Ramos (cell line): ENCODE measurements around the gene MYH9.

ENCODE experiments used
- in situ Hi-C: fragments of 300-500 bp; cut with MboI; formaldehyde crosslinking; loops from one replicate; pipeline ENCODE4 v1.14.3; 2022; ENCODE audit warnings: low sequenced_read_pairs; ENCODE audit not compliant: unreplicated experiment

Gene MYH9

DNA sequence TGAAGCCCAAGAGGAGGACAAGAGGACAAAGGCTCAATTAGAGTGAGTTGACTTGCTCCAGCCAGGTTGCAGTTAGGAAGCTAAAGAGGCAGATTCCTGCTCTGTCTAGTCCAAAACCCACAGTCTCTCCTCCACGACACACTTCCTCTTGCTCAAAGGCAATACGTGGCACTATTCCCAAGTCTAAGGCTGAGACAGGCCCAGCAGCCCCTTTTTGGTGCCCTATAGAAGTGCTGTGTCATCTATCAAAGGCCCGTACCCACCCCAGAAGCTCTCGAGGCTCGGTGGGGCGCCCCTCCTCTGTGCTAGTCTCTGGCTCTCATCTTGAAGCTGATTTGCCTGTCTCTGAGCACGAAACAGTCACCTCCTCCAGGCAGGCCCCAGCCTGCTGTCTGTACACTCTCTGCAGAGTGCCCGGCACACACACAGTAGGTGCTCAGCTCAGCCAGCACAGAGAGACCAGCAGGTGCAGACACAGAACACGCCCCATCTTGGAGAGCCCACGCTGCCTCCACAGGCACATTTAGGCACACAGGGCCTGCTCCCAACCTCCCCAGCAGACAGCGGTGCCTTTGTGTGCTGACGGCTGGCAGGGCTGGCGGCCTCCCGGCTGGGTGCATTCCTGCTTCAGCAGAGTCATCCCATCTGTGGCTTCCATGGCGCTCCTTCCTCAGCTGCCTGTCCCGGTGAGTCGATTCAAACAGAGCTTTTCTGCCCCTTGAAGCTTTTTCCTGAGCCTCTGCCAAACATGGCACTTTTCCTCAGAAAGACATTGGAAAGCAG lies 52.8 kb downstream of the MYH9 start:
- in situ Hi-C loops = no loop called here

DNA sequence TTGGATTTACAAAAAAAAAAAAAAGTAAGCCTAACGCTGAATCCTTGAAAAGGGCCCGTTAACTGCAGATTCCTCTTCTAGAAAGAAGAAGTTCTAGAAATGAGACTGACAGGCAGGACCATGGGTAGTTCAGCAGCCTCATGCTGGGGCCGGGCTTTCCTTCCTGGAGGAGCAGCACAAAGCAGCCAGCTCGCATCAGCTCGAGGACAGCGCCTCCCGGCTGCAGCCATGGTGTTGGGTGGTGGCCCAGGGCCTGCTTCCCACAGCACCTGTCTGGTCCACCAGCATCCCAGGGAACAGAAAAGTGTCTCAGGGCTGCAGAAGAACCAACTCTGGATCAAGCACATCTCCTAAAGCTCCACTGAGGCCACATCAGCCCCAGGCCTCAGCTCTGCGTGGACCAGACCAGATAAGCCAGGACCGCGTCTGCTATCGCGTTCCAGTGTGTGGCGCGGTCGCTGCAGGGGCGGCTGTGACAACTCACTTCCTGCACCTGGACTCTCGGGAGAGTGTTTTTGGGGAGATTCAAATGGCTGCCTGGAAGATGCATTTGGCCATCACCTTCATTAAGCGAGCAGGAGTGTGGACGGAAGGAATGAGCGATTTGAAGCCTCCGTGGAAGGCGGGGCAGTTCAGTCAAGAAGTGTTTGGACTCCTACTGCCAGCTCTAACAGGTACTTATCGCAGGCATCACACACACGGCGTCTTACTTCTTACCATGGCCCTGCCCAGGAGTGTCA lies 53.5 kb downstream of the MYH9 start:
- in situ Hi-C loops = no loop called here

DNA sequence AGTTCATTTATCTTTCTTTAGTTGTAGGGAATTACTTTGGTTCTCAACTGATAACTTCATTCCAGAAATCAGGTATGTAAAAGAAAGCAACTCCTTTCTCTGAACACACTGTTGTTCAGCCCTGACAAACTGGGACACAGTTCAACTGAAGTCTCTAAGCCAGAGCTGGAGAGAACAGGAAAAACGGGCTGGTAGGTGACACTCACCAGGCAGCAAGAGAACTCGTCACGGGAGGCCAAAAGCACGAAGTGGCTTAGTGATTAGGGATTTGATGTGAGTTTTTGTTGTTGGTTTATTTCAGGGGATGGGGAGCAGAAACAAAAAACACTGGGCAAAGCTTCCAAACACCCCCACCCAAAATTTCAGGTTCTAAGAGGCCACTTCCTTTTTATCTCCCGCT lies 54.1 kb downstream of the MYH9 start:
- in situ Hi-C loops = no loop called here

DNA sequence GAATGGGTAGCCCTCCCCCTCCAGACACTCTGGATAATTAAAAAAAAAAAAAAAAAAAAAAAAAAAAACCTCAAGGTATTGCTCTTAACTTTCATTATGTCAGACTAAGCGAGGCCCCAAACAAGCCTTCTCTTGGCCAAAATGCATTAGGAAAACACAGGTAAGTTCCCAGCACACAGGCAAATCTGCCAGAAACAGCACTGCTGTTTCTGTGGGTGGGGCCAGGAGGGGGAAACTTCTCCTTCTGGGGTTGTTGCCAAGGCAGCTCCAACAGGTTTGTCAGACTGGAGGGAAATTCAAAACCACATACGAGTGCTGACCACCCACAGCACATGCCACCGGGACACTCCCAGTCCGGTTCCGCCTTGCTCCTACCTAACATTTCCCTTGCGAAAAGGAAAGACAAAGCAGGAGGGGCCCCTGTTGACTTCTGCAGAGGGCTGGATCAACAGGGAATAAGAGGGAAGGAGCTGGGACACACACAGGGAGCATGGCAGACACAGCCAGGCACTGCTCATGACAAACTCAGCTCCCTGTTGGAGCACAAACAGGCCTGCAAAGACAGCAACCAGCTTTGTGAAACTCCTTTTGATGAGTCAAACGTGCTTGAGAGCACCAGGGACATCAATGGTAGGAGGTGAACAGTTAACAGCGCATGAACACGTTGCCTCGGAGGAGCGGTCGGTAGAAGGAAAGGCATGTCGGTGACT lies 55.0 kb downstream of the MYH9 start:
- in situ Hi-C loops = no loop called here

DNA sequence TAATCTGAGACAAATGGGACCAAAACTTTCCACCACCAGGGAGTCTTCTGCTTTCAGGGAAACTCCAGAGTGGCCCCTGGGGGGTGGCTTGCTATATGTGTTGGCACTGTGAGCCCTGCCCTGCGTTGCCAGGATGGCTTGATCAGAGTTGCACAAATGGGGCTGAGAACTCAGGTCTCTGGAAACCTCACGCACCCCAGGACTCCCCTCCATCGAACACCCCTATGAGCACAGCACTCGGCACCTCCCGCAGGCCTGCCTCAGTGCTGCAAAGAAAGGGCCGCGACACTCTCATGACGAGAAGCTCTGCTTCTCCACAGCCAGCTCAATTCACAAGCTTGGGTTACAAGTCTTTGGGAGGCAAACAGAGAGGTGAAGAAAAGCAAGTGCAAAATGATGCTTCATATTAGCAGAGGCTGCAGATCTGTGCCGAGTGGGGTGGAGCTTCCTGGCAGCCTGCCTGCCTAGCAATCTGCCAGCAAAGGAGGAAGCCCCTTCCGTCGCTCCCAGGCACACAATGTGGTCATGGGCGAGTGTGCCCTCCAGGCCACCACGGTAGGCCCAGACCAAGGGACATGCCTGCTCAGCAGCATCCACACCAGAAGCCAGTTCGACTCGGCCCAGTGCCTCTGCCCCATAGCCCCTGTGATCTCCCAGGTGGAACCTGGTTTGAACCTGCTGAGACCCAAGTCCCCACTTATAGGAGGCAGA lies 55.7 kb downstream of the MYH9 start:
- in situ Hi-C loops = no loop called here

DNA sequence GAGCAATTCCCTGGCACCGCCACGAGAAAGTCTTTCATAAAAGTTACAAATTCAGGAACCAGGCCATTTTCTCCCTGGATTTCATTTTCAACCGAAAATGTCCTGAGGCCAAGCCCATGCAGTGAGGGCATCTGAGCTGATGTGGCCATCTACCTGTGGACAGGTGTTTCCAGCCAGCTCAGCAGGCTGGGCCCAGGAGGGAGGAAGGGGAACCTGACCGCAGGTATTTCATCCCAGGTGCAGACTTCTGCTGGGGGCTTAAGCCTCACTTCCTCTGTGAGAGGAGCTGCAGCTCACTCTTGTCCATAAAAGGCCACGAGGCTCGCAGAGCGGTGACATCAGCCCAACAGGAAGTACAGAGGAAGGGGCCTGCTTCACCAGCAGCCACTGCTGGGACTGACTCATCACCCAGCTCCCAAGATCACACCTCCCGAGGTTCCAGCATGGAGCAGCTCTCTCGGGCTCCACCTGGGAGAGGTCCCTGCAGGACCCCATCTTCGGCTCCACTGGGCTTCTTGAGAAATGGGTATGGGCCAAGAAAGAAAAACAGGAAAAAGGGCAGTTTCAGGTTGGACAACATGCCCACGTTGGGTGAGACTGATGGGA lies 56.4 kb downstream of the MYH9 start:
- in situ Hi-C loops = no loop called here

DNA sequence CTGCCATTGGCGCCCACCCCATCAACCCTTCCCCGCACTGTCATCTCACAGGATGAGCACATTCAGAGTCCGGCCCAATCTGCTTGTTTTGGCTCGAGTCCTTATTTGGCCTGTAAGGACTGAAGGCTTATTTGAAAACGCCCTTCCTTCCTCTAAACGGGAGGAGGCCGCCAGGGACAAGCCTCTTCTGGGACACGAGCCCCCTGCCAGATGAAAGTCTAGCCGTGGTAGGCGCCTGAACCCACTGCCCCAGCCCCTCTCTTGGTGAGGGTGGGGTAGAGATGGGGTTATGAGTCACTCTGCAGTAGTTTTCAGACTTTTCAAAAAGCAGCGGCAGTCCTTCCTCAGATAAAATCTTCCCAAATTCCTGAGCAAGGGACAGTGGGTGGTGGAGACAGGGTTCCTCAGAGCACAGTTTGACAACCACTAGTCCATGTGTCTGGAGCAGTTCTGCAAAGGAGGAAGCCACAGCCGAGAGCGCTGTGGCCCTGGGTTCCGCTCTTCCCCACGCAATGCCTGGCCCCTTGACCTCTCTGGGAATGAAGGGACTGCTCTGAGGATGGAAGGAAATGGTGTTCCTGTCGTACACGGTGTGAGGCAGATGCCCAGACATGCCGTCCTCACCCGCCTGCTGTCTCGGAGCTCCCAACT lies 57.0 kb downstream of the MYH9 start:
- in situ Hi-C loops = no loop called here

DNA sequence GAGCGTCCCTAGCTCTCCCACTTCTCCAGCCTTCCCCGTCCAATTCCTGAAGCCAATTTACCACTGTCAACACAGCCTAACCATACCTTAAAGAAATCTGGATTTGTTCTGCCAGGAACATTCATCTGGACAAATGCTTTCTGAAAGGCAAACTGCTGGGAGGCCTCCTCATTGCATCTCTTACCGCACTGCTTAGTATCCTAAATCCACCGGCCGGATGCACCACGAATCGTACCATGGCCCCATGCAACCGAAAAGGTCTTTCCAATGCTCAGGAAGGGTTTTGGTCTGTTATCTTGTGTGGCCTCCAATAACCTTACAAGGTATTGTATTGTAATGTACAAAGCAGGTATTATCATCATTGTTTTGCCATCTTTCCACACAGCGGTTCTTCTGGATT lies 57.6 kb downstream of the MYH9 start:
- in situ Hi-C loops = no loop called here

DNA sequence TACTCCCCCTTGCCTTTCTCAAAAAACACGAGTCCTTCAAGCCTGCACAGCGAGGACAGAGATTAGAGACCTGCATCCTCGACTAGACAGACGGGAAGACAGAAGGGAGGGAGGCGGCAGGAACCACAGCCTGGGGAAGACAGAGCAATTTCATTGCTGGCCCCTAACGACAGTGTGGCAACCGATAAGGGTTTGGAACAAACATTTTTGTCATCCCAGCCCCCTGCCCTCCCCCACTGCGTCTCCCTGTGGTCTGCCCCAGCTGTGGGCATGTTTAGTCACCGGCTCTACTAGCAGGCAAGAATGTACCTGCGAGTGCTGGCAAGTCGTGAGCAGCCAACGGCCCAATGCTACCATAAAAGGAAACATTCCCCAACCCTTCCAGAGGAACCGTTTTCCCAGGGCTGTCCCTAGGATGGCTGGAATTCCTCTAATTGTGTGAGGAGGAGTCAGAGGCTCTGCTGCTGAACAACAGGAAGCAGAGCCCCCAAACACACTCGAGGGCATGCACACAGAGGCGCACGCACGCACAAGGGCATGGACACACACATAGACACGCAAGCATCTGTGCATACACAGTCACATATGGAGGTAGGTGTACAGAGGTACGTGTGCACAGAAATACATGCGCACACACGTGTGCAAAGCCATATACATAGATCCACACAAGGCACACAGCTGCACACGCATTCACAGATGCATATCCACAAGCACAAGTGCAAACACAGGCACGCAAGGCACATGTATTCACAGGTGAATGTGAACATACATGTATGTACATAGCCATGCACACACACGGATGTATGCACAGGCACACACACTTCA lies 58.3 kb downstream of the MYH9 start:
- in situ Hi-C loops = no loop called here

DNA sequence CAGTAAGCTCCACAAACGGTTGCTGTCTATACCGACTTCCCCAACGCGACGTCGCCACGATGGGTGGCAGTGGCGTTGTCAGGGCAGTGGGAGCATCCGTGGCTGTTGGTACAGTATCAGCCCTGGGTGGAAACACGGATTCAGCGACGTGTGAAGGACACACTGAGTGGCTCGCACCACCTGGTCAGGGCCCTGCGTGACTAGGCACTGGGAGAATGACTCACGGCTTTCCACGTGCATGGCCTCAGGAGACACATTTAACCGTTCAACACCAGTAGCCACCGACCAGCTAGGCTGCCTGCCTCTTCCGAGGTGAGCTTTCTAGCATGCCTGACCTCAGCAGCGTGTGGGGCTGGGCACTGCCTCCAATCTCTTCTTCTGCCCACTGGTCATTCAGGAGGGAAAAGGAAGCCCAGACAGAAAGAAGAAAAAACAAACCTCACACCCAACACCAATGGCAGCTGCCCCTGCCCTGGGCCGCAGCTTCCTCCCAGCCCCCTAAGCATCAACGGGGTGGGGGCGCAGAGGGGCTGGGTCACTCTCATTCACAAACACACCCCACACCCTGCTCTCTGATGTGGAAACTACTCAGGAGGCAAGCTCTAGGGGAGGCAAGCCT lies 59.0 kb downstream of the MYH9 start:
- in situ Hi-C loops = no loop called here

DNA sequence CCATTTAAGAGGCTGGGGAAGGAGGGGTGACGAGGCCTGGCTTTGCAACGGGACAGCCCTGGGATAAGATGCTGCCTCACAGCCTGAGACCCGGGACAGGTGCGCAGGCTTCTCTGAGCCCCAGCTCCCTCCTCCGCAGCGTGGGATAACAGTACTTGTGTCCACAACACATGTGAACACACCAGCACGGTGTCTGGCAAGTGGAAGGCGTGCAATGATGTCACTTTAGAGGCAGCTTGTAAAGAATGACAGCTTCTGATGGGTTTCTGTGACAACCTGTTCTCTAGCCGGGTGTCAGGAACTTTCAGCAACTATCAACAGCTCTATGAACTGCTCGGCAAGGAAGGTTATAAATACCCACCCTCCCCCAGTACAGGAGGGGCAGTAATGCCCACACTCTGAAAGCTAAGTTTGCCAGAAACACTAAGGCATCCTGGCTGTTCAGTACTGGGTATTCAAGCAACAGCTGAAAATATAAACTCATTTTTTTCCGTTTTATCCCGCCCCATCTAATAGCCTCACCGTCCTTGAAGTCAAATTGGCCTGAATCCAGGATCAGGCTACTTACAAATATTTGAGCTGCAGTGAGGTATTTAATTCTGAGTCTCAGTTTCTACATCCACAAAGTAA lies 59.7 kb downstream of the MYH9 start:
- in situ Hi-C loops = no loop called here

DNA sequence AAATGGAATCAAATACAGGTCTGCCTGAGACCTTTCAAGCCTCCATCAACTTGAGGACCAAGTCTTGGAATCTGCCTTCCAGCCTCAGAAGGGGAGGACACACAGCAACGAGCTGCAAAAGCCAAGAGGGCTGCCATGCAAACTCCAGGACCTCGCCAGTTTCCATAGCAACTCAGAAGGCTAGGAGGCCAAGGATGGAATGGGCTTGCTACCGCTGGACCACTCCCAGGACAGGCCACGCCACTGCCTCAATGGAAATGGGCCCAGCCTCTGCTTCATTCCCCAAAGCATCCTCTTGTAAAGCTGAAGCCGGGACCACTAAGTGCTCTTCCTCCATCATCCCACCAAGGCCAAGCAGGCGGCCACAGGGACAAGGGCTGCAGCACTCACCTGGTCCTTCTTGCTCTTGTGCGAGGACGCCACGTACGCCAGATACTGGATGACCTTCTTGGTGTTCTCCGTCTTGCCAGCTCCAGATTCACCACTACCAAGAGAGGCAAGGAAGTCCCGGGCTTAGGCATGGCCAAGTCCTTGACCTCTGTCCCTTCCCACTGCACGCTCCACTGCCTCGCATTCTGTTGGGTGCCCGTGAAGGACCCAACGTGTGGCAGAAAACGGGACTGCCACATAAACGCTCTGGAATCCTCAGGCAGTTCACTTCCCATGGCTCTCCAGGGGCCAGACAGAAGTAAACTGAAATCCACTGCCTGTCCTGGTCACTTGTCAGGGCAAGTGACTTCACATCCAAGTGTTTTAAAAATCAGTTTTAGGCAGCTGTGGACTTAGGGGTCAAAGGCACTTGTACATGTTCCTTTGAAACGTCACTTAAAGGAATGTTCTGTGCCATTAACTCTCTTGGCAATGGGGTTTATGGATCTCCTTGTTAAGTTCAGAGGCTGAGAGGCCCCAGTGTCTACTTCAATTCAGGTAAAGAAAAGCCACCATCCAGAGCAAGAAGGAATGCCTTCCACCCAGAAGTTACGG lies 61.3 kb downstream of the MYH9 start:
- in situ Hi-C loops = no loop called here

DNA sequence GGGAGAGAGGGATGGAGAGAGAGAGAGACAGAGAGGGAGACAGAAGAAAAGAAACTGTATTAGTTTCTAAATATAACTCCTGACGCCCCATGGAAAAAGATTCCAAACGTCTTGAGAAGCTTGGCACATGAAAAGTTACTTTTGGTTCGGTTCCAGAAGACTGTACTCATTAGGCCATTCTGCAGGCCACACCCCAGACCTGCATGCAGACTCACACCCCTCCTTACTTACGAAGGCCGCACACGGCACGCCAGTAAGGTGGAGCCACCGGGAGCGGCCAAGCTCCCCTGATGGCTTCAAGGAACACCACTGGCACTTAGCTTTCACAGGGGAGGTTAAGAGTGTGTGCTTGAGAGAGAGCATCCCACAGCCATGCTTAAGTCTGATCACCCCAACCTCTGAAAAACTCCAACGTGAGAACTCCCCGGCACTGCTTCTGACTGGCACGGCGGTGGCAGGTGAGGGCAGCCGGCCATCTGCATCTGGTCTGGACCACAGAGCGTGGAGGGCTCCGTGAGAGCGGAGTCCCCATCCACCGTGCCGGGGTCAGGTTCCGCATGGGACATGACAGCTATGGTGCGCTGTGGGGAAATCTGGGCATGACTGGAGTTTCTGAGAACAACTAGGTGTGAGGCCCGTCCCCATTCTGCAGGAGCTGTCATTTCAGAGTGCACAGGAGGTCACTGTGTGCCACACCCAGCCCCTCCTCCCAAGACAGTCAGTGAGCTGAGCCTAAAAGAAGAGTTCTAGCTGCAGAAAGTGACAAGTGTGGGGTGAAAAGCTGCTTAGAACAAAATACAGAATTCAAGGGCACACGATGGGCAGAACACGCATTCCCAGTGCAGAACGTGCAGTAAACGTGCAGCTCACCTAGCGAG lies 62.4 kb downstream of the MYH9 start:
- in situ Hi-C loops = no loop called here

DNA sequence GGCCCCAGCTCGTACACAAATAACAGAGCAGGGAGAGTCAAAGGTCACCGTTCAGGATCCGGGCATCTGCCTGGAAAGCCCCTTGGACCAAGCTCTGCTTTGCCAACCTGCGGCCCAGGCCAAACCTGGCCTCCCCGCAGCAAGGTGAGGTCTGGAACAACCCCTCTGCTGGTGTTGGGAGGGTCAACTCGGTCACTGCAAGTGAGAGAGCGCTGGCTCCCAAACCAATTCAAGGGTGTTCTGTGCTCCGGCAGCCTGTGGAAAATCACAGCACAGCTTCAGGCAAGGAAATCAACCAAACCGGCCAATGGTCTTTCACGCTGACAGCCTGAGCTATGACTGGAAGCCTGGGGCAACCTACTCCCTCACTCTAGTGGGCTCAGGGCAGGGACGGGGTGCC lies 63.4 kb downstream of the MYH9 start:
- in situ Hi-C loops = no loop called here

DNA sequence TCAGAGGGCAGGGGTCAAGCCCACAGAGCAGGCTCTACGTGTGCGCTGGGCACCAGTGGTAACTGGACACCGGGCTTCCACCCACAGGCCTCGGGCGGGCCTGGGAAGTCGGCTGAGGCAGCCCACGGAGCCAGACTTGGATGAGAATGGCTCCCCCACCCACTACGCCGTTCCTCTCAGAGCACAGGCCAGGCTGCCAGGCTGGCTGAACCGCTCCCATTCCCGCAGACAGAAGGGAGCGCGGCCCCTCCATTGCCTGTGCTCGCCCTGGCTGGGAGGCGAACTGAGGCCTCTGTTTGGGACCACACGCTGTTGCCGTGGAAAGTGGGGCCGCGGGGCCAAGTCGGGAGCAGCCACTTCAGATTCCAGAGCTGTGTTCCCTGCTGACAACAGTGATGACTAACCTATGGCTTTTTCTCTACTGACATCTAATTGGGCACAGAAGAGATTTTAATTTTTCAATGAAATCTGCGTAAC lies 63.9 kb downstream of the MYH9 start:
- in situ Hi-C loops = no loop called here
